Right lobe of liver (tissue), 4 donors: ENCODE data around the gene ZC3H12A.
"Not testable (repeated sequence)": the region's sequence is repeated elsewhere in the genome, so short reads cannot be mapped to it uniquely, and the experiment has no call there.

Experiments used
- CTCF ChIP-seq, 4 donors: fragments of 200-600 bp in 3 of 4; fragments of 450-650 bp in 1 of 4; IDR thresholded peaks; one replicate each; pipeline versions ENCODE4 v1.5.1 to v1.8.0; 2016 to 2022; ENCODE audit warnings: antibody characterized with exemption in 4 of 4, mild to moderate bottlenecking in 2 of 4
- POLR2A ChIP-seq: fragments of 450-650 bp; IDR thresholded peaks from one replicate; pipeline ENCODE4 v1.6.1; 2017; ENCODE audit warnings: antibody characterized with exemption, mild to moderate bottlenecking
- donor health status: DM: no; HTN: no; CAD: no.
- donor health status: DM: no; HTN: no; CAD: no.
- donor health status: DM: no; HTN: yes; CAD: no.

- TF ChIP-seq POLR2A; CTCF (IDR thresholded peaks at IDR 0.05): not testable (repeated sequence)
Measured at GRCh38 chr1:37529888-37530287, 55.5 kb downstream of the ZC3H12A start.
